ENCODE results near the gene ARHGAP12.

Gene ARHGAP12

GRCh38 chr10:31782701-31783100, 145.9 kb downstream of the ARHGAP12 start:
- TF ChIP-seq CTCF (IDR thresholded peaks at IDR 0.05; ENCODE audit: insufficient read depth, low read length, poor library complexity, severe bottlenecking) = no peak
- no peak for TF ChIP-seq EZH2phosphoT487 (conservative IDR thresholded peaks at IDR 0.05; ENCODE audit: low read length)

DNA sequence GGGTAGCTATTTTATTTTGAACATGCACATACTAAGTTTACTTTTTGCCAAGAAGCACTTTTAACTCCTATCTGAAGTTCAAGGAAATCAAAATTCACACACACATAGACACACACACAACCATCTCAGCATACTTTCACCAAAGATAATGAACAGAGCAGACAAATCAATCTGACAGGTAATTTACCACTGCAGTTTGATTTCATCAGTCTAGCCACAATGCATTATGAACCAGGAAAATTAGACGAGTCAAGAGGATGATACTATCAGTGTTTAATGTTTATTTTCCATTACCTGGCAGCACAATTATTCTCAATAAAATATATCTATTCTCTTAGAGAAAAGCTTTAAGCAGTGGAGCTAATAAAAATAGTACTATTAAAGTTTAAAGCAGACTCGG, 147.9 kb downstream of the ARHGAP12 start:
- Histone ChIP-seq H2AFZ (ENCODE audit: low read depth, low read length, severe bottlenecking) (no peak overlapping the region), H3K27me3 (ENCODE audit: low read length) (no peaks in the 10 kb centered on the region)
- TF ChIP-seq CTCF (IDR thresholded peaks at IDR 0.05; ENCODE audit: insufficient read depth, low read length, poor library complexity, severe bottlenecking) (no peak), EZH2phosphoT487 (conservative IDR thresholded peaks at IDR 0.05; ENCODE audit: low read length) (no peak)

More at GRCh38 chr10:31782701-31783100, 145.9 kb downstream of the ARHGAP12 start:
- Histone ChIP-seq H3K9me2 (replicated peaks; ENCODE audit: insufficient read depth, low read length) (no peaks in the 10 kb centered on the region), H3K4me3 (ENCODE audit: insufficient read depth, low read length, poor library complexity, severe bottlenecking) (no peak overlapping the region), H3K27ac (ENCODE audit: low read depth, low read length) (no peak overlapping the region), H4K20me1 (ENCODE audit: low read depth, low read length) (no peaks in the 10 kb centered on the region), H3K36me3 (ENCODE audit: low read length) (no peaks in the 10 kb centered on the region), H3K27me3 (ENCODE audit: low read length) (no peaks in the 10 kb centered on the region), H3F3A (ENCODE audit: insufficient read depth) (no peaks in the 10 kb centered on the region), H2AFZ (ENCODE audit: low read depth, low read length, severe bottlenecking) (no peak overlapping the region), H3K9ac (ENCODE audit: low read length) (no peak overlapping the region), H3K4me2 (ENCODE audit: low read depth, low read length, poor library complexity, severe bottlenecking) (no peak overlapping the region), H3K9me3 (ENCODE audit: insufficient read depth, low read length) (no peaks in the 10 kb centered on the region), H3K79me2 (ENCODE audit: insufficient read depth, low read length) (no peaks in the 10 kb centered on the region)

DNA sequence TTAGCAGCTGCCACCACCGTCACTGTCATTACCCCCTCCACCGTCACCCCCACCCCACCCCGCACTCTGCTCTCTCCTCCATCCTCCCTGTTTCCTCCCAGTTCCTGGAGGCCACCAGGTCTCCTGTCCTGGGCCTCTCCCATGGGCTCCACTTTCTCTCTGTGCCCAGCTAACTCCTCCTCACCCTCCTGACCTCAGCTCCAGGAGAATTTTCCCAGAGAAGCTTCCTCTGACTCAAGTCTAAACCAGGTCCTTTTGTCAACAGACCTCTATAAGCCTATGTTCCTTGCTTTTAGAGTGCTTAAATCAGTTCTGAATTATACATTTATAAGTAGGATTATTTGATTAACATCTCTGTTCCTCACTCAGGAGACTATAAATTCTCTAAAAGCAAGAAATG, 150.0 kb downstream of the ARHGAP12 start:
- no peaks in the 10 kb centered on the region for H4K20me1 ChIP-seq (ENCODE audit: low read depth, low read length)
- no peak overlapping the region for H3K4me3 ChIP-seq (ENCODE audit: insufficient read depth, low read length, poor library complexity, severe bottlenecking)
- H3F3A ChIP-seq (ENCODE audit: insufficient read depth) = no peaks in the 10 kb centered on the region
- H3K9me2 ChIP-seq (replicated peaks; ENCODE audit: insufficient read depth, low read length) = no peaks in the 10 kb centered on the region
- H3K9me3 ChIP-seq (ENCODE audit: insufficient read depth, low read length) = no peaks in the 10 kb centered on the region
- no peak for TF ChIP-seq CTCF (IDR thresholded peaks at IDR 0.05; ENCODE audit: insufficient read depth, low read length, poor library complexity, severe bottlenecking)
- TF ChIP-seq EZH2phosphoT487 (conservative IDR thresholded peaks at IDR 0.05; ENCODE audit: low read length) = no peak
- no peaks in the 10 kb centered on the region for H3K27me3 ChIP-seq (ENCODE audit: low read length)
- H3K4me2 ChIP-seq (ENCODE audit: low read depth, low read length, poor library complexity, severe bottlenecking) = no peak overlapping the region
- no peak overlapping the region for H2AFZ ChIP-seq (ENCODE audit: low read depth, low read length, severe bottlenecking)
- H3K79me2 ChIP-seq (ENCODE audit: insufficient read depth, low read length) = no peaks in the 10 kb centered on the region
- H3K9ac ChIP-seq (ENCODE audit: low read length) = no peak overlapping the region
- no peak overlapping the region for H3K27ac ChIP-seq (ENCODE audit: low read depth, low read length)
- H3K36me3 ChIP-seq (ENCODE audit: low read length) = no peaks in the 10 kb centered on the region

More for the DNA sequence above, 147.9 kb downstream of the ARHGAP12 start:
- no peaks in the 10 kb centered on the region for H3F3A ChIP-seq (ENCODE audit: insufficient read depth)
- no peaks in the 10 kb centered on the region for H3K79me2 ChIP-seq (ENCODE audit: insufficient read depth, low read length)
- no peak overlapping the region for H3K27ac ChIP-seq (ENCODE audit: low read depth, low read length)
- no peaks in the 10 kb centered on the region for H4K20me1 ChIP-seq (ENCODE audit: low read depth, low read length)
- no peak overlapping the region for H3K4me2 ChIP-seq (ENCODE audit: low read depth, low read length, poor library complexity, severe bottlenecking)
- no peaks in the 10 kb centered on the region for H3K9me3 ChIP-seq (ENCODE audit: insufficient read depth, low read length)
- no peaks in the 10 kb centered on the region for H3K9me2 ChIP-seq (replicated peaks; ENCODE audit: insufficient read depth, low read length)
- H3K36me3 ChIP-seq (ENCODE audit: low read length) = no peaks in the 10 kb centered on the region
- no peak overlapping the region for H3K4me3 ChIP-seq (ENCODE audit: insufficient read depth, low read length, poor library complexity, severe bottlenecking)
- no peak overlapping the region for H3K9ac ChIP-seq (ENCODE audit: low read length)

All from SU-DHL-6 (cell line).